ENCODE results near the gene NPC1.

- TF ChIP-seq CTCF (IDR thresholded peaks at IDR 0.05) (no peak), ETV6 (CRISPR knock-in tag; IDR thresholded peaks at IDR 0.05) (no peak), TEAD4 (CRISPR knock-in tag; IDR thresholded peaks at IDR 0.05) (no peak), OVOL2 (CRISPR knock-in tag; IDR thresholded peaks at IDR 0.05; ENCODE audit: borderline replicate concordance) (no peak)
These were observed 44.8 kb downstream of the NPC1 start for GRCh38 chr18:23541349-23542093.
